ENCODE measurements around the gene BDH1.

The BDH1 gene

GRCh38 chr3:197504641-197505121, 51.1 kb downstream of the BDH1 start:
- no peak for DNase-seq

- no peak for DNase-seq
Measured at GRCh38 chr3:197504229-197504628, 51.5 kb downstream of the BDH1 start.

GRCh38 chr3:197503652-197504051, 52.1 kb downstream of the BDH1 start:
- DNase-seq = no peak

GRCh38 chr3:197501879-197502620, 53.7 kb downstream of the BDH1 start:
- DNase-seq = no peak

GRCh38 chr3:197501496-197501878, 54.3 kb downstream of the BDH1 start:
- no peak for DNase-seq

GRCh38 chr3:197500812-197501211, 55.0 kb downstream of the BDH1 start:
- DNase-seq = no peak

GRCh38 chr3:197499427-197499826, 56.3 kb downstream of the BDH1 start:
- no peak for DNase-seq

- no peak for DNase-seq
Measured at GRCh38 chr3:197498499-197499241, 57.1 kb downstream of the BDH1 start.

- DNase-seq = no peak
Measured at GRCh38 chr3:197496746-197497125, 59.0 kb downstream of the BDH1 start.

GRCh38 chr3:197495999-197496745, 59.6 kb downstream of the BDH1 start:
- DNase-seq = no peak

GRCh38 chr3:197495499-197495898, 60.3 kb downstream of the BDH1 start:
- DNase-seq = no peak

GRCh38 chr3:197495059-197495455, 60.7 kb downstream of the BDH1 start:
- DNase-seq = no peak

GRCh38 chr3:197494366-197495058, 61.3 kb downstream of the BDH1 start:
- no peak for DNase-seq

GRCh38 chr3:197493049-197493448, 62.7 kb downstream of the BDH1 start:
- DNase-seq = no peak

GRCh38 chr3:197491923-197492664, 63.7 kb downstream of the BDH1 start:
- no peak for DNase-seq

GRCh38 chr3:197491478-197491877, 64.3 kb downstream of the BDH1 start:
- DNase-seq = no peak

- DNase-seq = no peak
Measured at GRCh38 chr3:197490098-197491058, 65.4 kb downstream of the BDH1 start.

GRCh38 chr3:197487911-197488391, 67.8 kb downstream of the BDH1 start:
- DNase-seq = no peak

- DNase-seq = no peak
Measured at GRCh38 chr3:197486861-197487260, 68.9 kb downstream of the BDH1 start.

GRCh38 chr3:197485143-197485542, 70.6 kb downstream of the BDH1 start:
- DNase-seq = no peak

Measured in COR-L47 (cell line).